GM23338 (cell line): Measurements from ENCODE around the gene ANKFN1.

ENCODE experiments used
- EZH2 ChIP-seq: fragments of 200-600 bp; sonication (generic); IDR thresholded peaks from one replicate; pipeline ENCODE4 v1.8.0; 2017; ENCODE audit warnings: antibody characterized with exemption, mild to moderate bottlenecking, low read depth; ENCODE audit not compliant: unreplicated experiment
- POLR2AphosphoS5 ChIP-seq: IDR thresholded peaks from 2 replicates; pipeline ENCODE4 v1.6.1; 2016; ENCODE audit warnings: antibody characterized with exemption, low read depth
- ZNF331 ChIP-seq: fragments of 250-450 bp; sonication (Bioruptor Pico); IDR thresholded peaks from 2 replicates; pipeline ENCODE4 v1.5.0; 2020; ENCODE audit warnings: low read depth, mild to moderate bottlenecking, moderate library complexity
- TF ChIP-seq, protein P1 (sequence below), 2 experiments: fragments of 200-600 bp in 1 of 2; sonication (generic) in 1 of 2; conservative IDR thresholded peaks; 2 replicates each; pipeline versions ENCODE4 v1.5.1 to v1.6.1; 2016 to 2017; ENCODE audit warnings: antibody characterized with exemption in 2 of 2, low read depth in 2 of 2, mild to moderate bottlenecking in 2 of 2, moderate library complexity in 1 of 2
- TF ChIP-seq, protein P2 (sequence below): IDR thresholded peaks from one replicate; pipeline ENCODE4 v1.6.1; 2018; ENCODE audit warnings: antibody characterized with exemption; ENCODE audit not compliant: unreplicated experiment

DNA sequence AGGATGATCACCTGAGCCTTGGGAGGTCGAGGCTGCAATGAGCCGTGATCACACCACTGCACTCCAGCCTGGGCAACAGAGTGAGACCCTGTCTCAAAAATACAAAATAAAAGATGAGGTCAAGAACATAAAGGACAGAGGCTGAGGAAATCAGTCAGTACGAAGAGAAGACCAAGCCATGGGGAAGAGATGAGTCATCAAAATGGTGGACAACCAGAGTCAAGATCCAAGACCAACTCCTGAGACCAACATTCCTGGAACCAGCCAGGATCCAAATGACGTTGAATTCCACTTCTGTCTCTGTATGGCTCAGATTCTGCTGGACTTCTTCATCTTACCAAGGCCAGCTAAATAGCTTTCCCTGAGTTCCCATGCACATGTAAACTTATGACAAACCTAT lies 395.4 kb downstream of the ANKFN1 start:
- TF ChIP-seq, protein P1, sequence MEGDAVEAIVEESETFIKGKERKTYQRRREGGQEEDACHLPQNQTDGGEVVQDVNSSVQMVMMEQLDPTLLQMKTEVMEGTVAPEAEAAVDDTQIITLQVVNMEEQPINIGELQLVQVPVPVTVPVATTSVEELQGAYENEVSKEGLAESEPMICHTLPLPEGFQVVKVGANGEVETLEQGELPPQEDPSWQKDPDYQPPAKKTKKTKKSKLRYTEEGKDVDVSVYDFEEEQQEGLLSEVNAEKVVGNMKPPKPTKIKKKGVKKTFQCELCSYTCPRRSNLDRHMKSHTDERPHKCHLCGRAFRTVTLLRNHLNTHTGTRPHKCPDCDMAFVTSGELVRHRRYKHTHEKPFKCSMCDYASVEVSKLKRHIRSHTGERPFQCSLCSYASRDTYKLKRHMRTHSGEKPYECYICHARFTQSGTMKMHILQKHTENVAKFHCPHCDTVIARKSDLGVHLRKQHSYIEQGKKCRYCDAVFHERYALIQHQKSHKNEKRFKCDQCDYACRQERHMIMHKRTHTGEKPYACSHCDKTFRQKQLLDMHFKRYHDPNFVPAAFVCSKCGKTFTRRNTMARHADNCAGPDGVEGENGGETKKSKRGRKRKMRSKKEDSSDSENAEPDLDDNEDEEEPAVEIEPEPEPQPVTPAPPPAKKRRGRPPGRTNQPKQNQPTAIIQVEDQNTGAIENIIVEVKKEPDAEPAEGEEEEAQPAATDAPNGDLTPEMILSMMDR (conservative IDR thresholded peaks at IDR 0.05; ENCODE audit: low read depth in 2 of 2), result no peak
- TF ChIP-seq EZH2 (no peak), POLR2AphosphoS5 (no peak), ZNF331 (no peak)
- TF ChIP-seq, protein P2, sequence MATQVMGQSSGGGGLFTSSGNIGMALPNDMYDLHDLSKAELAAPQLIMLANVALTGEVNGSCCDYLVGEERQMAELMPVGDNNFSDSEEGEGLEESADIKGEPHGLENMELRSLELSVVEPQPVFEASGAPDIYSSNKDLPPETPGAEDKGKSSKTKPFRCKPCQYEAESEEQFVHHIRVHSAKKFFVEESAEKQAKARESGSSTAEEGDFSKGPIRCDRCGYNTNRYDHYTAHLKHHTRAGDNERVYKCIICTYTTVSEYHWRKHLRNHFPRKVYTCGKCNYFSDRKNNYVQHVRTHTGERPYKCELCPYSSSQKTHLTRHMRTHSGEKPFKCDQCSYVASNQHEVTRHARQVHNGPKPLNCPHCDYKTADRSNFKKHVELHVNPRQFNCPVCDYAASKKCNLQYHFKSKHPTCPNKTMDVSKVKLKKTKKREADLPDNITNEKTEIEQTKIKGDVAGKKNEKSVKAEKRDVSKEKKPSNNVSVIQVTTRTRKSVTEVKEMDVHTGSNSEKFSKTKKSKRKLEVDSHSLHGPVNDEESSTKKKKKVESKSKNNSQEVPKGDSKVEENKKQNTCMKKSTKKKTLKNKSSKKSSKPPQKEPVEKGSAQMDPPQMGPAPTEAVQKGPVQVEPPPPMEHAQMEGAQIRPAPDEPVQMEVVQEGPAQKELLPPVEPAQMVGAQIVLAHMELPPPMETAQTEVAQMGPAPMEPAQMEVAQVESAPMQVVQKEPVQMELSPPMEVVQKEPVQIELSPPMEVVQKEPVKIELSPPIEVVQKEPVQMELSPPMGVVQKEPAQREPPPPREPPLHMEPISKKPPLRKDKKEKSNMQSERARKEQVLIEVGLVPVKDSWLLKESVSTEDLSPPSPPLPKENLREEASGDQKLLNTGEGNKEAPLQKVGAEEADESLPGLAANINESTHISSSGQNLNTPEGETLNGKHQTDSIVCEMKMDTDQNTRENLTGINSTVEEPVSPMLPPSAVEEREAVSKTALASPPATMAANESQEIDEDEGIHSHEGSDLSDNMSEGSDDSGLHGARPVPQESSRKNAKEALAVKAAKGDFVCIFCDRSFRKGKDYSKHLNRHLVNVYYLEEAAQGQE, result no peak
